CD14-positive monocyte (primary cell): ENCODE data around the gene CFAP53. TPM values are rescaled to one million over a fixed set of nuclear protein-coding genes. Genes with fewer than 3 reads are reported as not detected.

Experiments used
- DNase-seq, 3 donors: peaks; one replicate each; pipeline ENCODE4 v3.0.0-alpha.2; 2011 to 2022
- H2AFZ ChIP-seq: 2 replicates; pipeline ENCODE4 v1.6.0; 2012; ENCODE audit warnings: mild to moderate bottlenecking, low read depth, low read length, inconsistent platforms; ENCODE audit not compliant: insufficient read depth, poor library complexity, severe bottlenecking
- H3K27ac ChIP-seq, 2 donors: 1 replicate in 1 of 2; 2 replicates in 1 of 2; pipeline ENCODE4 v1.5.1; 2012 to 2013; ENCODE audit warnings: low read length in 2 of 2, control low read depth in 1 of 2, inconsistent platforms in 1 of 2, low read depth in 1 of 2, mild to moderate bottlenecking in 1 of 2
- H3K27me3 ChIP-seq, 2 donors: one replicate each; pipeline versions ENCODE4 v1.6.0 to v1.6.1; 2011 to 2013; ENCODE audit warnings: low read length in 2 of 2; ENCODE audit not compliant: control insufficient read depth in 2 of 2, insufficient read depth in 2 of 2
- H3K36me3 ChIP-seq, 2 donors: replicated peaks in 1 of 2; 1 replicate in 1 of 2; 2 replicates in 1 of 2; pipeline versions ENCODE4 v1.5.1 to v1.6.1; 2012 to 2013; ENCODE audit warnings: low read length in 2 of 2, control low read depth in 1 of 2, inconsistent platforms in 1 of 2, mild to moderate bottlenecking in 1 of 2; ENCODE audit not compliant: insufficient read depth in 2 of 2, control insufficient read depth in 1 of 2
- H3K4me1 ChIP-seq, 2 donors: 1 replicate in 1 of 2; 2 replicates in 1 of 2; pipeline versions ENCODE4 v1.5.1 to v1.6.1; 2012 to 2013; ENCODE audit warnings: low read length in 2 of 2, control low read depth in 1 of 2, inconsistent platforms in 1 of 2, mild to moderate bottlenecking in 1 of 2, moderate library complexity in 1 of 2; ENCODE audit not compliant: insufficient read depth in 2 of 2, control insufficient read depth in 1 of 2
- H3K4me2 ChIP-seq: replicated peaks from 2 replicates; pipeline ENCODE3; 2012; ENCODE audit warnings: low read length, moderate library complexity, mild to moderate bottlenecking; ENCODE audit not compliant: poor library complexity, severe bottlenecking; ENCODE audit errors: extremely low read depth
- H3K4me3 ChIP-seq, 3 experiments: fragments of 200-600 bp in 1 of 3; sonication (generic) in 1 of 3; replicated peaks in 1 of 3; 1 replicate in 2 of 3; 2 replicates in 1 of 3; pipeline ENCODE4 v1.5.1; 2011 to 2013; ENCODE audit warnings: low read length in 3 of 3, mild to moderate bottlenecking in 3 of 3, control low read depth in 2 of 3, low read depth in 2 of 3, inconsistent platforms in 1 of 3, moderate library complexity in 1 of 3
- H3K79me2 ChIP-seq: 2 replicates; pipeline ENCODE4 v1.6.0; 2012; ENCODE audit warnings: mild to moderate bottlenecking, control low read depth, inconsistent platforms, low read length, moderate library complexity; ENCODE audit not compliant: insufficient read depth
- H3K9ac ChIP-seq: 2 replicates; pipeline ENCODE4 v1.6.0; 2017; ENCODE audit warnings: low read length, mild to moderate bottlenecking; ENCODE audit not compliant: insufficient read depth, poor library complexity, severe bottlenecking
- H3K9me3 ChIP-seq, 2 donors: replicated peaks in 1 of 2; 1 replicate in 1 of 2; 2 replicates in 1 of 2; pipeline versions ENCODE4 v1.5.1 to v1.6.1; 2012 to 2013; ENCODE audit warnings: low read length in 2 of 2, control low read depth in 1 of 2; ENCODE audit not compliant: control insufficient read depth in 1 of 2, insufficient read depth in 1 of 2
- H4K20me1 ChIP-seq: 2 replicates; pipeline ENCODE4 v1.6.0; 2012; ENCODE audit warnings: mild to moderate bottlenecking, low read length, control low read depth, moderate library complexity; ENCODE audit not compliant: insufficient read depth
- H3K27ac Mint-ChIP-seq, 7 donors: one replicate each; pipeline ENCODE4 v1.8.0; 2020; ENCODE audit warnings: mild to moderate bottlenecking in 7 of 7, mixed read lengths in 7 of 7, moderate library complexity in 6 of 7, inconsistent platforms in 2 of 7
- H3K27me3 Mint-ChIP-seq, 3 donors: one replicate each; pipeline ENCODE4 v1.8.0; 2021 to 2022; ENCODE audit warnings: low read depth in 3 of 3, mild to moderate bottlenecking in 3 of 3, mixed read lengths in 3 of 3, moderate library complexity in 3 of 3, inconsistent platforms in 1 of 3
- H3K36me3 Mint-ChIP-seq, 2 donors: one replicate each; pipeline ENCODE4 v1.8.0; 2020; ENCODE audit warnings: mixed read lengths in 2 of 2, inconsistent platforms in 1 of 2, mild to moderate bottlenecking in 1 of 2
- H3K4me1 Mint-ChIP-seq: one replicate; pipeline ENCODE4 v1.8.0; 2020; ENCODE audit warnings: mild to moderate bottlenecking, mixed read lengths
- H3K4me3 Mint-ChIP-seq, 2 donors: one replicate each; pipeline ENCODE4 v1.8.0; 2020; ENCODE audit warnings: mild to moderate bottlenecking in 2 of 2, mixed read lengths in 2 of 2, moderate library complexity in 1 of 2
- H3K9me3 Mint-ChIP-seq, 7 donors: one replicate each; pipeline ENCODE4 v1.8.0; 2020 to 2022; ENCODE audit warnings: mixed read lengths in 7 of 7, mild to moderate bottlenecking in 6 of 7, moderate library complexity in 6 of 7, inconsistent platforms in 2 of 7
- CTCF ChIP-seq: fragments of 200-600 bp; IDR thresholded peaks from one replicate; pipeline ENCODE4 v1.8.0; 2022; ENCODE audit warnings: antibody characterized with exemption, mild to moderate bottlenecking
- WGBS: methylation state at CpG from one replicate; pipeline ENCODE4 v1.1.5; 2013; ENCODE audit warnings: missing lambda C conversion rate; ENCODE audit not compliant: insufficient coverage; 5-methylcytosine and 5-hydroxymethylcytosine counted together
- intact Hi-C, 2 donors: fragments of 100-400 bp; cut with micrococcal nuclease; formaldehyde crosslinking; loops; one replicate each; pipeline versions ENCODE4 v1.15.0 to v1.15.1; 2023
- polyA plus RNA-seq, 3 donors: library from polyadenylated mRNA; depleted of rRNA in 1 of 3; unstranded in 2 of 3; stranded (reverse) in 1 of 3; fragments of 300-500 nt in 2 of 3; fragments of >200 nt in 1 of 3; fragmentation: Illumina TruSeq in 2 of 3; gene quantifications; 1 replicate in 2 of 3; 2 replicates in 1 of 3; pipeline ENCODE4 v1.2.3, GENCODE V29; 2012 to 2021

The CFAP53 gene
- polyA plus RNA-seq, 3 donors, result 0.08 to 0.14 TPM; not detected in 1

- H3K9me3 Mint-ChIP-seq, result peaks cover 0 to 6% (median 2%) of the 10 kb centered on the region in 7 donors
- no peak overlapping the region for H3K4me3 Mint-ChIP-seq
- DNase-seq, result no peak
- Histone ChIP-seq H3K27me3 (peaks cover 0 to 2% of the 10 kb centered on the region in 2 donors), H3K36me3 (no peaks in the 10 kb centered on the region), H3K4me1 (peaks cover 16 to 21% of the 10 kb centered on the region in 2 donors), H3K4me3 (no peak overlapping the region), H3K79me2 (no peaks in the 10 kb centered on the region), H3K4me2 (no peak overlapping the region), H3K27ac (no peak overlapping the region), H4K20me1 (no peaks in the 10 kb centered on the region), H2AFZ (no peak overlapping the region), H3K9me3 (no peaks in the 10 kb centered on the region), H3K9ac (no peak overlapping the region)
- H3K27ac Mint-ChIP-seq, result no peak overlapping the region
- H3K27me3 Mint-ChIP-seq, result peaks cover 0 to 12% (median 10%) of the 10 kb centered on the region in 3 donors
- H3K4me1 Mint-ChIP-seq, result peaks cover 16% of the 10 kb centered on the region
- H3K36me3 Mint-ChIP-seq, result peaks cover 0 to 1% of the 10 kb centered on the region in 2 donors
- no peak for TF ChIP-seq CTCF
- intact Hi-C loops, result no loop called here
Observed at GRCh38 chr18:50262977-50263376, 3.3 kb downstream of the CFAP53 start.

- Mint-ChIP-seq H3K27ac (no peak overlapping the region), H3K4me1 (no peaks in the 10 kb centered on the region), H3K9me3 (peaks cover 0 to 4% (median 1%) of the 10 kb centered on the region in 7 donors), H3K27me3 (peaks cover 1 to 9% (median 6%) of the 10 kb centered on the region in 3 donors), H3K36me3 (no peaks in the 10 kb centered on the region), H3K4me3 (no peak overlapping the region)
- Histone ChIP-seq H3K9me3 (no peaks in the 10 kb centered on the region), H3K27me3 (no peaks in the 10 kb centered on the region), H3K4me3 (no peak overlapping the region), H3K4me1 (no peaks in the 10 kb centered on the region), H3K4me2 (no peak overlapping the region), H3K9ac (no peak overlapping the region), H3K79me2 (no peaks in the 10 kb centered on the region), H3K36me3 (no peaks in the 10 kb centered on the region), H2AFZ (no peak overlapping the region), H3K27ac (no peak overlapping the region), H4K20me1 (no peaks in the 10 kb centered on the region)
- 100% methylated on average over 1 of the region's 3 CpGs for WGBS
- DNase-seq, result no peak
- intact Hi-C loops, result no loop called here
- TF ChIP-seq CTCF, result no peak
Observed at GRCh38 chr18:50250935-50251334, 15.4 kb downstream of the CFAP53 start.
